H1 (cell line): ENCODE data around the gene RPL36A. TPM values are rescaled to one million over a fixed set of nuclear protein-coding genes. Genes with fewer than 3 reads are reported as not detected.

ENCODE experiments used
- CTCF ChIA-PET: fragments of 300-600 bp; sonication (Branson Sonifier 250); formaldehyde crosslinking; loops from one replicate; lab custom pipeline; 2021; ENCODE audit not compliant: partially characterized antibody; lab: Charles Lee
- POLR2A ChIA-PET: fragments of 300-600 bp; sonication (Branson Sonifier 250); formaldehyde crosslinking; loops from one replicate; lab custom pipeline; 2021; ENCODE audit warnings: inconsistent platforms; ENCODE audit not compliant: partially characterized antibody; lab: Charles Lee
- DNase-seq, 2 experiments: peaks; one replicate each; pipeline versions ENCODE4 v3.0.0 to v3.0.0-alpha.2; 2010 to 2022; ENCODE audit warnings: low spot score in 2 of 2, low read depth in 1 of 2, mixed read lengths in 1 of 2
- FAIRE-seq: peaks from 2 replicates; lab custom pipeline; 2011; peaks lifted over from hg19 to GRCh38; lab: Jason Lieb, UNC
- H2AFZ ChIP-seq: 2 replicates; pipeline ENCODE4 v1.8.1; 2012; ENCODE audit warnings: low read length, inconsistent platforms
- H2AK5ac ChIP-seq: 2 replicates; pipeline ENCODE4 v1.6.1; 2013; ENCODE audit warnings: low read depth, low read length
- H2BK120ac ChIP-seq: replicated peaks from 2 replicates; pipeline ENCODE3; 2013; ENCODE audit warnings: low read depth, low read length, inconsistent platforms
- H2BK12ac ChIP-seq: 2 replicates; pipeline ENCODE4 v1.6.1; 2013; ENCODE audit warnings: low read depth, low read length
- H2BK15ac ChIP-seq: 2 replicates; pipeline ENCODE4 v1.6.1; 2013; ENCODE audit warnings: low read length
- H2BK20ac ChIP-seq: 2 replicates; pipeline ENCODE4 v1.6.1; 2013; ENCODE audit warnings: low read length
- H2BK5ac ChIP-seq: 2 replicates; pipeline ENCODE4 v1.6.1; 2013; ENCODE audit warnings: low read depth, low read length
- H3K14ac ChIP-seq: 2 replicates; pipeline ENCODE4 v1.6.1; 2013; ENCODE audit warnings: inconsistent platforms; ENCODE audit not compliant: insufficient read length
- H3K18ac ChIP-seq: 2 replicates; pipeline ENCODE4 v1.6.1; 2013; ENCODE audit warnings: low read length; ENCODE audit errors: extremely low read depth
- H3K23ac ChIP-seq: 2 replicates; pipeline ENCODE4 v1.6.1; 2013; ENCODE audit warnings: inconsistent platforms; ENCODE audit not compliant: insufficient read length
- H3K23me2 ChIP-seq: 2 replicates; pipeline ENCODE4 v1.6.1; 2013; ENCODE audit warnings: low read depth, low read length
- H3K27ac ChIP-seq: 2 replicates; pipeline ENCODE4 v1.6.1; 2011; ENCODE audit warnings: low read depth, low read length, inconsistent platforms
- H3K27me3 ChIP-seq, 4 experiments: replicated peaks in 1 of 4; 1 replicate in 1 of 4; 2 replicates in 3 of 4; pipeline versions ENCODE4 v1.6.1 to v1.8.1; 2011 to 2013; ENCODE audit warnings: low read length in 3 of 4, mild to moderate bottlenecking in 3 of 4, inconsistent platforms in 2 of 4, mixed read lengths in 2 of 4, moderate library complexity in 1 of 4; ENCODE audit not compliant: control insufficient read depth in 3 of 4, insufficient read depth in 3 of 4; ENCODE audit errors: extremely low read depth in 1 of 4
- H3K36me3 ChIP-seq, 4 experiments: 2 replicates each; pipeline versions ENCODE4 v1.6.1 to v1.8.1; 2011 to 2013; ENCODE audit warnings: mild to moderate bottlenecking in 4 of 4, low read length in 3 of 4, moderate library complexity in 2 of 4, control low read depth in 1 of 4, inconsistent platforms in 1 of 4; ENCODE audit not compliant: insufficient read depth in 4 of 4, control insufficient read depth in 2 of 4
- H3K4ac ChIP-seq: replicated peaks from 2 replicates; pipeline ENCODE3; 2013; ENCODE audit warnings: low read length, low read depth, mixed read lengths, inconsistent platforms; ENCODE audit not compliant: insufficient read length
- H3K4me1 ChIP-seq, 4 experiments: replicated peaks in 1 of 4; 1 replicate in 1 of 4; 2 replicates in 3 of 4; pipeline versions ENCODE4 v1.6.1 to v1.8.1; 2011 to 2013; ENCODE audit warnings: low read length in 3 of 4, inconsistent platforms in 2 of 4, mixed read lengths in 1 of 4; ENCODE audit not compliant: insufficient read depth in 4 of 4, control insufficient read depth in 3 of 4
- H3K4me2 ChIP-seq, 2 experiments: 2 replicates each; pipeline versions ENCODE4 v1.6.1 to v1.8.1; 2011 to 2013; ENCODE audit warnings: low read depth in 2 of 2, low read length in 2 of 2, control low read depth in 1 of 2, inconsistent platforms in 1 of 2, mild to moderate bottlenecking in 1 of 2; ENCODE audit not compliant: insufficient read depth in 1 of 2
- H3K4me3 ChIP-seq, 4 experiments: fragments of 200-600, 300-600 bp in 1 of 4; sonication (generic), shearing (Covaris generic), sonication (Bioruptor Twin) in 1 of 4; 2 replicates each; pipeline versions ENCODE4 v1.5.1 to v1.8.1; 2011 to 2016; ENCODE audit warnings: low read length in 4 of 4, low read depth in 3 of 4, control low read depth in 2 of 4, inconsistent platforms in 2 of 4, mild to moderate bottlenecking in 2 of 4, mixed read lengths in 1 of 4, moderate library complexity in 1 of 4; ENCODE audit not compliant: insufficient read depth in 2 of 4; ENCODE audit errors: extremely low read depth in 1 of 4
- H3K56ac ChIP-seq: replicated peaks from 2 replicates; pipeline ENCODE3; 2013; ENCODE audit warnings: low read depth, mild to moderate bottlenecking, mixed read lengths, low read length, inconsistent platforms; ENCODE audit not compliant: insufficient read length
- H3K79me1 ChIP-seq: 2 replicates; pipeline ENCODE4 v1.6.1; 2013; ENCODE audit warnings: low read depth, low read length, control low read depth
- H3K79me2 ChIP-seq, 2 experiments: 2 replicates each; pipeline versions ENCODE4 v1.6.1 to v1.8.1; 2012 to 2013; ENCODE audit warnings: low read length in 2 of 2, mild to moderate bottlenecking in 2 of 2, inconsistent platforms in 1 of 2; ENCODE audit not compliant: insufficient read depth in 2 of 2, control insufficient read depth in 1 of 2
- H3K9ac ChIP-seq, 4 experiments: replicated peaks in 1 of 4; 1 replicate in 1 of 4; 2 replicates in 3 of 4; pipeline versions ENCODE4 v1.6.1 to v1.8.1; 2011 to 2013; ENCODE audit warnings: low read depth in 3 of 4, low read length in 3 of 4, control low read depth in 2 of 4, mild to moderate bottlenecking in 2 of 4, moderate library complexity in 2 of 4, inconsistent platforms in 1 of 4; ENCODE audit errors: extremely low read depth in 1 of 4
- H3K9me3 ChIP-seq, 2 experiments: 2 replicates each; pipeline versions ENCODE4 v1.6.1 to v1.8.1; 2012 to 2013; ENCODE audit warnings: mild to moderate bottlenecking in 2 of 2, moderate library complexity in 2 of 2, control low read depth in 1 of 2, inconsistent platforms in 1 of 2, low read depth in 1 of 2, low read length in 1 of 2, mixed read lengths in 1 of 2; ENCODE audit not compliant: insufficient read depth in 2 of 2
- H4K20me1 ChIP-seq, 2 experiments: replicated peaks in 1 of 2; 2 replicates each; pipeline versions ENCODE3 to v1.8.1; 2011 to 2013; ENCODE audit warnings: inconsistent platforms in 2 of 2, low read length in 2 of 2, mild to moderate bottlenecking in 1 of 2; ENCODE audit not compliant: insufficient read depth in 2 of 2, control insufficient read depth in 1 of 2
- H4K5ac ChIP-seq: 2 replicates; pipeline ENCODE4 v1.6.1; 2013; ENCODE audit warnings: low read length, low read depth, mixed read lengths, inconsistent platforms; ENCODE audit not compliant: insufficient read length
- H4K8ac ChIP-seq: 2 replicates; pipeline ENCODE4 v1.8.0; 2013; ENCODE audit warnings: mild to moderate bottlenecking, moderate library complexity, low read length, inconsistent platforms; ENCODE audit not compliant: insufficient read depth; ENCODE audit errors: extremely low read depth
- H4K91ac ChIP-seq: replicated peaks from 2 replicates; pipeline ENCODE3; 2013; ENCODE audit warnings: low read length, mixed read lengths, inconsistent platforms; ENCODE audit not compliant: insufficient read length
- BACH1 ChIP-seq: IDR thresholded peaks from 2 replicates; pipeline ENCODE4 v1.6.1; 2012; ENCODE audit warnings: low read length, improper control_type of control experiment
- BRCA1 ChIP-seq: IDR thresholded peaks from 2 replicates; pipeline ENCODE4 v1.6.1; 2012; ENCODE audit warnings: low read depth, low read length, improper control_type of control experiment
- CREB1 ChIP-seq: IDR thresholded peaks from 2 replicates; pipeline ENCODE4 v1.6.1; 2012; ENCODE audit warnings: inconsistent platforms
- E2F6 ChIP-seq: IDR thresholded peaks from 2 replicates; pipeline ENCODE4 v1.6.1; 2012; ENCODE audit warnings: inconsistent platforms
- GTF2F1 ChIP-seq: IDR thresholded peaks from 2 replicates; pipeline ENCODE4 v1.6.1; 2012; ENCODE audit warnings: low read depth, low read length, improper control_type of control experiment, borderline replicate concordance
- HDAC6 ChIP-seq: IDR thresholded peaks from one replicate; pipeline ENCODE4 v1.7.1; 2012; ENCODE audit warnings: low read depth, mild to moderate bottlenecking, inconsistent platforms, low read length, moderate library complexity
- JUND ChIP-seq: IDR thresholded peaks from 2 replicates; pipeline ENCODE4 v1.6.1; 2011; ENCODE audit warnings: mild to moderate bottlenecking, improper control_type of control experiment, low read length
- MAX ChIP-seq: IDR thresholded peaks from 2 replicates; pipeline ENCODE4 v1.6.1; 2012; ENCODE audit warnings: inconsistent platforms
- POLR2A ChIP-seq, 2 experiments: IDR thresholded peaks; 1 replicate in 1 of 2; 2 replicates in 1 of 2; pipeline ENCODE4 v1.6.1; 2011; ENCODE audit warnings: low read depth in 2 of 2, low read length in 2 of 2, mild to moderate bottlenecking in 2 of 2; ENCODE audit errors: control extremely low read depth in 1 of 2
- RFX5 ChIP-seq: IDR thresholded peaks from 2 replicates; pipeline ENCODE4 v1.6.1; 2011; ENCODE audit warnings: low read depth, low read length, improper control_type of control experiment, borderline replicate concordance
- RXRA ChIP-seq: IDR thresholded peaks from 2 replicates; pipeline ENCODE4 v1.6.1; 2011; ENCODE audit warnings: low read depth, mild to moderate bottlenecking, low read length, moderate library complexity; ENCODE audit not compliant: insufficient read depth
- SP2 ChIP-seq: IDR thresholded peaks from 2 replicates; pipeline ENCODE4 v1.6.1; 2012; ENCODE audit warnings: mild to moderate bottlenecking, low read length, inconsistent platforms
- SUZ12 ChIP-seq: fragments of 200-600 bp; sonication (generic); IDR thresholded peaks from 2 replicates; pipeline ENCODE4 v1.6.1; 2012; ENCODE audit warnings: mild to moderate bottlenecking, inconsistent platforms, low read length, moderate library complexity, mixed read lengths
- TEAD4 ChIP-seq: IDR thresholded peaks from 2 replicates; pipeline ENCODE4 v1.6.1; 2012; ENCODE audit warnings: low read depth, low read length, inconsistent platforms, mixed read lengths
- WGBS, 2 experiments: shearing (Covaris generic) in 1 of 2; methylation state at CpG; one replicate each; pipeline versions ENCODE4 v1.1.6 to v1.1.7; 2013 to 2015; ENCODE audit warnings: low lambda C conversion rate in 2 of 2, mixed read lengths in 2 of 2, inconsistent platforms in 1 of 2, low coverage in 1 of 2, missing lambda C conversion rate in 1 of 2; ENCODE audit not compliant: insufficient replicate concordance in 2 of 2, insufficient coverage in 1 of 2, insufficient read length in 1 of 2; ENCODE audit errors: extremely low coverage in 1 of 2, missing lambda C conversion rate in 1 of 2; 5-methylcytosine and 5-hydroxymethylcytosine counted together
- polyA plus RNA-seq, 7 experiments: library from polyadenylated mRNA; depleted of rRNA in 3 of 7; stranded (reverse) in 5 of 7; unstranded in 2 of 7; fragments of >200 nt in 5 of 7; fragments of 200-250 nt in 2 of 7; gene quantifications; 1 replicate in 5 of 7; 2 replicates in 1 of 7; 4 replicates in 1 of 7; pipeline versions ENCODE4 v1.2.1 to v1.2.3, GENCODE V29; 2011 to 2013; ENCODE audit warnings: missing spikeins in 2 of 7, mixed read lengths in 2 of 7
- total RNA-seq: library from RNA; stranded (reverse); fragmentation: NEBNext Ultra II Directional; extraction: Animal tissue kit (Norgen Biotek cat#: 25700); gene quantifications from 2 replicates; pipeline ENCODE4 v1.2.1, GENCODE V29; 2021

RPL36A gene
- total and polyA plus RNA-seq, 2 of the 8 experiments (the other 6 are each of a cell fraction or from before 2014, with no cell fraction given): 271 to 1,587 TPM

- H3K4me3 ChIP-seq: no peak overlapping the region
- no peak overlapping the region for H3K18ac ChIP-seq
- H4K20me1 ChIP-seq: no peaks in the 10 kb centered on the region
- no peak overlapping the region for H2BK20ac ChIP-seq
- ChIA-PET POLR2A (no interaction called here), CTCF (no interaction called here)
- H3K4me2 ChIP-seq: no peak overlapping the region
- DNase-seq (no peak), FAIRE-seq (no peak)
- peaks cover 0 to 18% (median 2%) of the 10 kb centered on the region in 4 experiments; a peak in 4 of 8 replicates for H3K36me3 ChIP-seq
- H3K79me1 ChIP-seq: no peaks in the 10 kb centered on the region
- H3K4ac ChIP-seq: no peak overlapping the region
- H4K5ac ChIP-seq: no peak overlapping the region
- H3K23me2 ChIP-seq: no peaks in the 10 kb centered on the region
- H3K56ac ChIP-seq: no peak overlapping the region
- H4K91ac ChIP-seq: no peak overlapping the region
- no peaks in the 10 kb centered on the region for H3K27me3 ChIP-seq
- H2BK120ac ChIP-seq: no peak overlapping the region
- no peaks in the 10 kb centered on the region for H3K4me1 ChIP-seq
- 94% methylated on average over 2 of the region's 2 CpGs; no CpG with 5 or more reads in 1 of the 2 experiments for WGBS, 2 experiments
- no peak overlapping the region for H3K14ac ChIP-seq
- H3K79me2 ChIP-seq: no peaks in the 10 kb centered on the region
- no peak overlapping the region for H3K9ac ChIP-seq
- 0 out of 4 replicates have a peak, but pooled peaks cover 0 to 3% of the 10 kb centered on the region in 2 experiments for H3K9me3 ChIP-seq
- H2BK5ac ChIP-seq: no peak overlapping the region
- H2AK5ac ChIP-seq: no peak overlapping the region
- no peak overlapping the region for H2AFZ ChIP-seq
- H3K23ac ChIP-seq: no peak overlapping the region
- no peak overlapping the region for H2BK12ac ChIP-seq
- H4K8ac ChIP-seq: no peak overlapping the region
- H2BK15ac ChIP-seq: no peak overlapping the region
- no peak overlapping the region for H3K27ac ChIP-seq
- TF ChIP-seq MAX: no peak
- TF ChIP-seq E2F6: no peak
- TF ChIP-seq SP2: no peak
- no peak for TF ChIP-seq JUND
- no peak for TF ChIP-seq GTF2F1
- TF ChIP-seq RXRA: no peak
- TF ChIP-seq POLR2A (IDR thresholded peaks at IDR 0.05; ENCODE audit: control extremely low read depth in 1 of 2, low read depth in 2 of 2, low read length in 2 of 2): no peak
- TF ChIP-seq HDAC6: no peak
- no peak for TF ChIP-seq SUZ12
- TF ChIP-seq RFX5: no peak
- no peak for TF ChIP-seq CREB1
- TF ChIP-seq BACH1: no peak
- no peak for TF ChIP-seq BRCA1
- no peak for TF ChIP-seq TEAD4
Observed at GRCh38 chrX:101430457-101431078, 39.8 kb downstream of the RPL36A start.
